ENCODE data around the gene CYP4F22. TPM values are rescaled to one million over a fixed set of nuclear protein-coding genes. Genes with fewer than 3 reads are reported as not detected.

The CYP4F22 gene
- total RNA-seq, 1 experiment from 2014 or later: not detected

DNA sequence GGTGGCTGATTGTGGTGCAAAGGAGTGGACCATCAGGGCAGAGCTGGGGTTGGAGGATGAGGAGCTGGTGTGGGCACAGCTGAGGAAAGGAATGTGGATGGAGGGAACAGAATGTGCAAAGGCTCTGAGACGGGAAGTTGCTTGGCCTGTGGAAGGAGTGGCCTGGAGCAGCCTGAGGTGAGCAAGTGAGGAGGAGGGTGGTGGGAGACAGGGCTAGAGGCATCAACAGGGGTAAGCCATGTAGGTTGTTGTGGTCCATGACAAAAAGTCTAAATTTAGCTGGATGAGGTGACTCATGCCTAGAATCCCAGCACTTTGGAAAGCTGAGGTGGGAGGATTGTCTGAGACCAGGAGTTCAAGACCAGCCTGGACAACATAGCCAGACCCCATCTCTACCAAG lies 9.5 kb downstream of the CYP4F22 start:
- no TSS peak for BruUV-seq (replicated peaks)
- Mint-ChIP-seq H3K4me1 (ENCODE audit: insufficient read depth, unreplicated experiment) (no peaks in the 10 kb centered on the region), H3K27ac (ENCODE audit: low read depth, unreplicated experiment) (no peak overlapping the region), H3K36me3 (ENCODE audit: insufficient read depth, unreplicated experiment) (no peaks in the 10 kb centered on the region), H3K27me3 (ENCODE audit: insufficient read depth, unreplicated experiment) (no peaks in the 10 kb centered on the region), H3K4me3 (ENCODE audit: unreplicated experiment) (no peak overlapping the region), H3K9me3 (ENCODE audit: unreplicated experiment) (peaks cover 7% of the 10 kb centered on the region)
- no peak for DNase-seq (ENCODE audit: unreplicated experiment)
- CTCF ChIA-PET: interaction anchor here (1.2 kb wide), 1 partner anchor 545 kb away, joined by 3 read pairs; no protein-coding TSS in a partner anchor
- intact Hi-C loops (cut with micrococcal nuclease): no loop called here
- TF ChIP-seq, protein P1, sequence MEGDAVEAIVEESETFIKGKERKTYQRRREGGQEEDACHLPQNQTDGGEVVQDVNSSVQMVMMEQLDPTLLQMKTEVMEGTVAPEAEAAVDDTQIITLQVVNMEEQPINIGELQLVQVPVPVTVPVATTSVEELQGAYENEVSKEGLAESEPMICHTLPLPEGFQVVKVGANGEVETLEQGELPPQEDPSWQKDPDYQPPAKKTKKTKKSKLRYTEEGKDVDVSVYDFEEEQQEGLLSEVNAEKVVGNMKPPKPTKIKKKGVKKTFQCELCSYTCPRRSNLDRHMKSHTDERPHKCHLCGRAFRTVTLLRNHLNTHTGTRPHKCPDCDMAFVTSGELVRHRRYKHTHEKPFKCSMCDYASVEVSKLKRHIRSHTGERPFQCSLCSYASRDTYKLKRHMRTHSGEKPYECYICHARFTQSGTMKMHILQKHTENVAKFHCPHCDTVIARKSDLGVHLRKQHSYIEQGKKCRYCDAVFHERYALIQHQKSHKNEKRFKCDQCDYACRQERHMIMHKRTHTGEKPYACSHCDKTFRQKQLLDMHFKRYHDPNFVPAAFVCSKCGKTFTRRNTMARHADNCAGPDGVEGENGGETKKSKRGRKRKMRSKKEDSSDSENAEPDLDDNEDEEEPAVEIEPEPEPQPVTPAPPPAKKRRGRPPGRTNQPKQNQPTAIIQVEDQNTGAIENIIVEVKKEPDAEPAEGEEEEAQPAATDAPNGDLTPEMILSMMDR (IDR thresholded peaks at IDR 0.05; ENCODE audit: unreplicated experiment): no peak
- POLR2A ChIA-PET: no interaction called here

DNA sequence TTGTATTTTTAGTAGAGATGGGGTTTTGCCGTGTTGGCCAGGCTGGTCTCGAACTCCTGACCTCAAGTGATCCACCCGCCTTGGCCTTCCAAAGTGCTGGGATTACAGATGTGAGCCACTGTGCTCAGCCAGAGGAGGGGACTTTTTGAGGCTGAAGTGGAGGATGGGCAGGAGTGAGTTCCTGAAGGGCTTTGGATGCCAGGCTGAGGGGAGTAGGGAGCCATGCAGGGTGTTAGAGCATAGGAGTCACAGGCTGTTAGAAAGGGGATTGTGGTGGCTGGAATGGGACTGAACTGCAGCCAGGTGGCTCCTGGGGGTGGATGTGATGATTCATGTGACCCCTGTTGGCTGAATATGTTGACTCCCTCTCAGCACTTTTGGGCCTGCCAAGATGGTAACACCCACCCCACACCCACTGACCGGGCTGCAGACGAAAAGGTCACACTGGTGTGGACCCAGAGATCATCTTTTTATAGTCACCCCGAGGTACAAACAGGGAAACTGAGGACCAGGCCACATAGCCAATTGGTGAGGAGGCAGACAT lies 11.2 kb downstream of the CYP4F22 start:
- Mint-ChIP-seq H3K27me3 (ENCODE audit: insufficient read depth, unreplicated experiment) (no peaks in the 10 kb centered on the region), H3K4me1 (ENCODE audit: insufficient read depth, unreplicated experiment) (no peaks in the 10 kb centered on the region), H3K27ac (ENCODE audit: low read depth, unreplicated experiment) (no peak overlapping the region), H3K36me3 (ENCODE audit: insufficient read depth, unreplicated experiment) (no peaks in the 10 kb centered on the region), H3K4me3 (ENCODE audit: unreplicated experiment) (no peak overlapping the region), H3K9me3 (ENCODE audit: unreplicated experiment) (peaks cover 12% of the 10 kb centered on the region)
- BruUV-seq (replicated peaks): no TSS peak
- ChIA-PET CTCF (no interaction called here), POLR2A (interaction anchor here (0.9 kb wide), 1 partner anchor 10 kb away, joined by 3 read pairs; no protein-coding TSS in a partner anchor)
- intact Hi-C loops (cut with micrococcal nuclease): no loop called here
- DNase-seq (ENCODE audit: unreplicated experiment): no peak
- TF ChIP-seq, protein P1 (IDR thresholded peaks at IDR 0.05; ENCODE audit: unreplicated experiment): no peak

DNA sequence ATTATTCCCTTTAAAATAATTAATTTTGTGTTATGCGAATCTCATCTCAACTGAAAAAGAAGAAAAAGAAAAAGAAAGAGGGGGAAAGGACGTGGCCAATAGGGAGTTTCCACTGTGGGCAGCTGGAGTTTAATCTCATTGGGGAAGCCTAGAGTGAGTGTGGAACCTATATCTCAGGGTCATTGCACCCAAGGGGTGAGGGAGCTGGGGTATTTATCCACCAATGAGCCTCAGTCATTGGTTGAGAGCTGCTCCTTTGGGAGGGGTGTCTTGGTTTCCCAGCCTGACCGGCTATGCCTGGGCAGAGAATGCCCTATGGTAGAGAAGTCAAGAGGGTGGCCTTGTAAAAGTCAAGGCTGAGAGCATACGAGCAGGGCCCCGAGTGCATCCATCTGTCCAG lies 16.5 kb downstream of the CYP4F22 start:
- no peak overlapping the region for H3K27ac Mint-ChIP-seq (ENCODE audit: low read depth, unreplicated experiment)
- no TSS peak for BruUV-seq (replicated peaks)
- intact Hi-C loops (cut with micrococcal nuclease): no loop called here
- no peaks in the 10 kb centered on the region for H3K36me3 Mint-ChIP-seq (ENCODE audit: insufficient read depth, unreplicated experiment)
- no peak overlapping the region for H3K4me3 Mint-ChIP-seq (ENCODE audit: unreplicated experiment)
- DNase-seq (ENCODE audit: unreplicated experiment): no peak
- peaks cover 8% of the 10 kb centered on the region for H3K9me3 Mint-ChIP-seq (ENCODE audit: unreplicated experiment)
- TF ChIP-seq, protein P1 (IDR thresholded peaks at IDR 0.05; ENCODE audit: unreplicated experiment): no peak
- ChIA-PET POLR2A (interaction anchor here (0.7 kb wide), 1 partner anchor 22 kb away, joined by 3 read pairs; no protein-coding TSS in a partner anchor), CTCF (interaction anchor here (0.6 to 0.7 kb wide), 4 partner anchors 8 to 45 kb away, joined by 3 to 5 read pairs (median 3); no protein-coding TSS in a partner anchor)
- no peaks in the 10 kb centered on the region for H3K4me1 Mint-ChIP-seq (ENCODE audit: insufficient read depth, unreplicated experiment)
- H3K27me3 Mint-ChIP-seq (ENCODE audit: insufficient read depth, unreplicated experiment): no peaks in the 10 kb centered on the region

DNA sequence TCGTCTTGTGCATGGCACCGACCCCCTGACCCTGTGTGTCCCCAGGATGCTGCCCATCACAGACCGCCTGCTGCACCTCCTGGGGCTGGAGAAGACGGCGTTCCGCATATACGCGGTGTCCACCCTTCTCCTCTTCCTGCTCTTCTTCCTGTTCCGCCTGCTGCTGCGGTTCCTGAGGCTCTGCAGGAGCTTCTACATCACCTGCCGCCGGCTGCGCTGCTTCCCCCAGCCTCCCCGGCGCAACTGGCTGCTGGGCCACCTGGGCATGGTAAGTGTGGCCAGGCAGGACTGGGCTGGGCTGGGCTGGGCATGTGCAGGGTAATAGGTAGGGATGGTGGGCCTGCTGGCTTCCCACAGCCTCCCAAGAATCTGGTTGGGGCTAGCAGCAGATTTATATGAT lies 17.0 kb downstream of the CYP4F22 start:
- H3K4me3 Mint-ChIP-seq (ENCODE audit: unreplicated experiment): no peak overlapping the region
- H3K36me3 Mint-ChIP-seq (ENCODE audit: insufficient read depth, unreplicated experiment): no peaks in the 10 kb centered on the region
- ChIA-PET CTCF (interaction anchor here (0.6 kb wide), 2 partner anchors 32 to 38 kb away, joined by 3 read pairs; no protein-coding TSS in a partner anchor), POLR2A (interaction anchor here (0.7 kb wide), 1 partner anchor 22 kb away, joined by 3 read pairs; no protein-coding TSS in a partner anchor)
- H3K27ac Mint-ChIP-seq (ENCODE audit: low read depth, unreplicated experiment): no peak overlapping the region
- no peaks in the 10 kb centered on the region for H3K4me1 Mint-ChIP-seq (ENCODE audit: insufficient read depth, unreplicated experiment)
- peaks cover 8% of the 10 kb centered on the region for H3K9me3 Mint-ChIP-seq (ENCODE audit: unreplicated experiment)
- no TSS peak for BruUV-seq (replicated peaks)
- intact Hi-C loops (cut with micrococcal nuclease): no loop called here
- H3K27me3 Mint-ChIP-seq (ENCODE audit: insufficient read depth, unreplicated experiment): no peaks in the 10 kb centered on the region
- TF ChIP-seq, protein P1 (IDR thresholded peaks at IDR 0.05; ENCODE audit: unreplicated experiment): no peak
- DNase-seq (ENCODE audit: unreplicated experiment): no peak

Data from MCF 10A (cell line).